ENCODE results near the gene TSC22D4.

Gene TSC22D4

DNA sequence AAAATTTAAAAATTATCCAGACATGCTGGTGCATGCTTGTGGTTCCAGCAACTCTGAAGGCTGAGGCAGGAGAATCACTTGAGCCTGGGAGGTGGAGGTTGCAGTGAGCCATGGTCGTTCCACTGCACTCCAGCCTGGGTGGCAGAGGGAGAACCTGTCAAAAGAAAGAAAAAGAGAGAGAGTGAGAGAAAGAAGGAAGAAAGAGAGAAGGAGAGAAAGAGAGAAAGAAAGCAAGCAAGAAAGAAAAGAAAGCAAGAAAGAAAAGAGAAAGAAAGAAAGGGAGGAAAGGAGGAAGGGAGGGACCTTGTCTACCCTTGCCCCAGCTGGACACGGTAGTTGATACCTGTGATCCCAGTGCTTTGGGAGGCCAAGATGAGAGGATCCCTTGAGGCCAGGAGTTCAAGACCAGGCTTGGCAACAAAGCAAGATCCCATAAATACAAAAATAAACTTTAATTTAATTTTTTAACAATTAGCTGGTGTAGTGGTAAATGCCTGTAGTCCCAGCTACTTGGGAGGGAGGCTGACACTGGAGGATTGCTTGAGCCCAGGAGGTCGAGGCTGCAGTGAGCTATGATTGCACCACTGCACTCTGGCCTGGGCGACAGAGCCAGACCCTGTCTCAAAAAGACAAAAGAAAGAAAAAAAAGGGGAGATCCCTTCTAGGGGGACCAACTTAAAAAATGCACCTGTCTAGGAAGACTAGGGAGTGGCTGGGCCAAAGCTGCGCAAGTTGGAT lies 13.9 kb upstream of the TSC22D4 start:
- ChIA-PET CTCF (interaction anchor here (0.7 kb wide), 1 partner anchor 198 kb away, joined by 4 read pairs; no protein-coding TSS in a partner anchor), POLR2A (interaction anchor here (0.8 kb wide), 1 partner anchor 9 kb away, joined by 4 read pairs; the partner anchor contains the start of gene NYAP1)
- no peak for TF ChIP-seq SP1 (IDR thresholded peaks at IDR 0.05)
- TF ChIP-seq ELF4 (IDR thresholded peaks at IDR 0.05) = no peak
- no peak for TF ChIP-seq HDGF (IDR thresholded peaks at IDR 0.05; ENCODE audit: borderline replicate concordance)
- no peak for TF ChIP-seq CTBP1 (IDR thresholded peaks at IDR 0.05; ENCODE audit: borderline replicate concordance)
- no peak for TF ChIP-seq FOXK2 (IDR thresholded peaks at IDR 0.05)
- TF ChIP-seq, protein P1, sequence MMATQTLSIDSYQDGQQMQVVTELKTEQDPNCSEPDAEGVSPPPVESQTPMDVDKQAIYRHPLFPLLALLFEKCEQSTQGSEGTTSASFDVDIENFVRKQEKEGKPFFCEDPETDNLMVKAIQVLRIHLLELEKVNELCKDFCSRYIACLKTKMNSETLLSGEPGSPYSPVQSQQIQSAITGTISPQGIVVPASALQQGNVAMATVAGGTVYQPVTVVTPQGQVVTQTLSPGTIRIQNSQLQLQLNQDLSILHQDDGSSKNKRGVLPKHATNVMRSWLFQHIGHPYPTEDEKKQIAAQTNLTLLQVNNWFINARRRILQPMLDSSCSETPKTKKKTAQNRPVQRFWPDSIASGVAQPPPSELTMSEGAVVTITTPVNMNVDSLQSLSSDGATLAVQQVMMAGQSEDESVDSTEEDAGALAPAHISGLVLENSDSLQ (IDR thresholded peaks at IDR 0.05) = no peak
- no peak for TF ChIP-seq TARDBP (IDR thresholded peaks at IDR 0.05)
- DNase-seq (ENCODE audit: extremely low spot score) = no peak

GRCh38 chr7:100491192-100491578 lies 12.2 kb upstream of the TSC22D4 start:
- TF ChIP-seq ZNF384 (IDR thresholded peaks at IDR 0.05) (no peak), CTBP1 (IDR thresholded peaks at IDR 0.05; ENCODE audit: borderline replicate concordance) (no peak), TARDBP (IDR thresholded peaks at IDR 0.05) (no peak), SP1 (IDR thresholded peaks at IDR 0.05) (no peak), SUZ12 (IDR thresholded peaks at IDR 0.05) (no peak), FOXA1 (IDR thresholded peaks at IDR 0.05) (no peak), FOXM1 (IDR thresholded peaks at IDR 0.05; ENCODE audit: borderline replicate concordance) (no peak), BHLHE40 (IDR thresholded peaks at IDR 0.05; ENCODE audit: borderline replicate concordance) (no peak), ELF4 (IDR thresholded peaks at IDR 0.05) (no peak), L3MBTL2 (conservative IDR thresholded peaks at IDR 0.05) (no peak), FOXK2 (IDR thresholded peaks at IDR 0.05) (no peak), LEF1 (IDR thresholded peaks at IDR 0.05; ENCODE audit: borderline replicate concordance) (no peak)
- TF ChIP-seq, protein P1 (IDR thresholded peaks at IDR 0.05) = no peak
- ChIA-PET POLR2A (interaction anchor here (1.0 kb wide), 1 partner anchor 95 kb away, joined by 3 read pairs; the partner anchor contains the start of gene FBXO24), CTCF (interaction anchor here (0.6 kb wide), 1 partner anchor 126 kb away, joined by 3 read pairs; no protein-coding TSS in a partner anchor)
- DNase-seq (ENCODE audit: extremely low spot score) = no peak

GRCh38 chr7:100490483-100491191 lies 11.6 kb upstream of the TSC22D4 start:
- no peak for DNase-seq (ENCODE audit: extremely low spot score)
- POLR2A ChIA-PET = interaction anchor here (1.0 kb wide), 1 partner anchor 96 kb away, joined by 3 read pairs; the partner anchor contains the start of gene FBXO24
- CTCF ChIA-PET = interaction anchor here (0.6 kb wide), 1 partner anchor 127 kb away, joined by 3 read pairs; no protein-coding TSS in a partner anchor
- TF ChIP-seq BHLHE40 (IDR thresholded peaks at IDR 0.05; ENCODE audit: borderline replicate concordance) (no peak), ZNF384 (IDR thresholded peaks at IDR 0.05) (no peak)

GRCh38 chr7:100489824-100490223 lies 10.8 kb upstream of the TSC22D4 start:
- CTCF ChIA-PET = no interaction called here

GRCh38 chr7:100489121-100489520 lies 10.1 kb upstream of the TSC22D4 start:
- ChIA-PET CTCF (no interaction called here), POLR2A (interaction anchor here (1.0 to 1.6 kb wide), 2 partner anchors 10 to 19 kb away, joined by 3 read pairs; partner anchors contain the start of gene TSC22D4)
- TF ChIP-seq ELF4 (IDR thresholded peaks at IDR 0.05) = no peak
- TF ChIP-seq FOXA1 (IDR thresholded peaks at IDR 0.05) = no peak
- TF ChIP-seq, protein P1 (IDR thresholded peaks at IDR 0.05) = no peak
- TF ChIP-seq ZNF384 (IDR thresholded peaks at IDR 0.05) = no peak
- TF ChIP-seq SUZ12 (IDR thresholded peaks at IDR 0.05) = no peak
- no peak for TF ChIP-seq TARDBP (IDR thresholded peaks at IDR 0.05)
- no peak for TF ChIP-seq BHLHE40 (IDR thresholded peaks at IDR 0.05; ENCODE audit: borderline replicate concordance)
- no peak for TF ChIP-seq FOXM1 (IDR thresholded peaks at IDR 0.05; ENCODE audit: borderline replicate concordance)
- TF ChIP-seq CTBP1 (IDR thresholded peaks at IDR 0.05; ENCODE audit: borderline replicate concordance) = no peak
- no peak for TF ChIP-seq ARNT (IDR thresholded peaks at IDR 0.05)
- no peak for TF ChIP-seq LEF1 (IDR thresholded peaks at IDR 0.05; ENCODE audit: borderline replicate concordance)
- no peak for TF ChIP-seq FOXK2 (IDR thresholded peaks at IDR 0.05)
- TF ChIP-seq NFRKB (IDR thresholded peaks at IDR 0.05) = no peak
- TF ChIP-seq L3MBTL2 (conservative IDR thresholded peaks at IDR 0.05) = no peak
- DNase-seq (ENCODE audit: extremely low spot score) = no peak

More at GRCh38 chr7:100489824-100490223, 10.8 kb upstream of the TSC22D4 start:
- DNase-seq (ENCODE audit: extremely low spot score) = peak; percentile 76
- TF ChIP-seq TARDBP (IDR thresholded peaks at IDR 0.05) = no peak
- no peak for TF ChIP-seq BHLHE40 (IDR thresholded peaks at IDR 0.05; ENCODE audit: borderline replicate concordance)
- TF ChIP-seq FOXA1 (IDR thresholded peaks at IDR 0.05) = no peak
- TF ChIP-seq ZNF384 (IDR thresholded peaks at IDR 0.05) = no peak
- TF ChIP-seq FOXK2 (IDR thresholded peaks at IDR 0.05) = no peak
- TF ChIP-seq L3MBTL2 (conservative IDR thresholded peaks at IDR 0.05) = no peak
- TF ChIP-seq, protein P1 (IDR thresholded peaks at IDR 0.05) = no peak
- POLR2A ChIA-PET = no interaction called here
